Gastrocnemius medialis (tissue), 4 donors: ENCODE results near the gene ADCY1. TPM values are rescaled to one million over a fixed set of nuclear protein-coding genes. Genes with fewer than 3 reads are reported as not detected.

Experiments used
- ATAC-seq, 2 donors: fragments of 150-250 bp; one replicate each; pipeline ENCODE4 v1.9.1; 2016
- DNase-seq, 2 donors: peaks; one replicate each; pipeline ENCODE4 v3.0.0-alpha.2; 2019
- H3K27ac ChIP-seq, 4 donors: fragments of 200-600 bp; sonication (generic); 1 replicate in 1 of 4; 2 replicates in 3 of 4; pipeline ENCODE4 v1.5.1; 2016 to 2018; ENCODE audit warnings: mild to moderate bottlenecking in 2 of 4, moderate library complexity in 1 of 4
- H3K27me3 ChIP-seq, 3 donors: fragments of 200-600 bp; sonication (generic) in 2 of 3; 1 replicate in 1 of 3; 2 replicates in 2 of 3; pipeline versions ENCODE4 v1.5.1 to v1.6.0; 2016 to 2019; ENCODE audit warnings: mild to moderate bottlenecking in 1 of 3, moderate library complexity in 1 of 3
- H3K36me3 ChIP-seq, 2 donors: fragments of 200-600 bp; sonication (generic) in 1 of 2; one replicate each; pipeline ENCODE4 v1.5.1; 2017 to 2018
- H3K4me1 ChIP-seq, 2 donors: fragments of 200-600 bp; sonication (generic) in 1 of 2; one replicate each; pipeline ENCODE4 v1.5.1; 2016 to 2017; ENCODE audit warnings: mild to moderate bottlenecking in 2 of 2
- H3K4me3 ChIP-seq, 4 donors: fragments of 200-600 bp; sonication (generic) in 3 of 4; 1 replicate in 1 of 4; 2 replicates in 3 of 4; pipeline ENCODE4 v1.5.1; 2016 to 2019; ENCODE audit warnings: mild to moderate bottlenecking in 2 of 4
- H3K9me3 ChIP-seq, 3 donors: fragments of 200-600 bp; sonication (generic) in 2 of 3; 1 replicate in 1 of 3; 2 replicates in 2 of 3; pipeline ENCODE4 v1.5.1; 2016 to 2019
- CTCF ChIP-seq, 5 experiments: fragments of 450-650 bp in 3 of 5; fragments of 200-600 bp in 2 of 5; sonication (generic) in 2 of 5; IDR thresholded peaks in 4 of 5; conservative IDR thresholded peaks in 1 of 5; 1 replicate in 4 of 5; 2 replicates in 1 of 5; pipeline ENCODE4 v1.5.1; 2016 to 2019; ENCODE audit warnings: antibody characterized with exemption in 5 of 5, mild to moderate bottlenecking in 3 of 5, moderate library complexity in 3 of 5
- POLR2A ChIP-seq, 2 donors: fragments of 450-650 bp; IDR thresholded peaks; one replicate each; pipeline ENCODE4 v1.6.1; 2017; ENCODE audit warnings: antibody characterized with exemption in 2 of 2, mild to moderate bottlenecking in 2 of 2, moderate library complexity in 2 of 2
- in situ Hi-C, 4 donors: fragments of 200-750 bp; cut with MboI; loops; one replicate each; pipeline versions ENCODE4 v1.15.0 to v1.8.0; 2017; ENCODE audit warnings: low sequenced_read_pairs in 4 of 4
- intact Hi-C: fragments of 100-400 bp; cut with DNase I; formaldehyde crosslinking; loops from one replicate; pipeline ENCODE4 v1.15.1; 2023; ENCODE audit warnings: low total_unique reads
- total RNA-seq, 4 donors: library from RNA; depleted of rRNA; stranded (reverse); fragments of >200 nt; gene quantifications; one replicate each; pipeline versions ENCODE4 v1.1.0 to v1.2.3, GENCODE V29; 2016

Gene ADCY1
- total RNA-seq, 4 donors from 2014 or later = 0.42 to 3.5 (median 1.4) TPM

GRCh38 chr7:45636733-45637132 is 62.6 kb downstream of the ADCY1 start:
- no peak for DNase-seq
- intact Hi-C loops = no loop called here
- Histone ChIP-seq H3K4me3 (no peak overlapping the region), H3K27me3 (no peaks in the 10 kb centered on the region), H3K9me3 (no peaks in the 10 kb centered on the region), H3K36me3 (no peaks in the 10 kb centered on the region), H3K27ac (no peak overlapping the region), H3K4me1 (no peaks in the 10 kb centered on the region)
- no peak for TF ChIP-seq POLR2A (IDR thresholded peaks at IDR 0.05)
- no peak for TF ChIP-seq CTCF (IDR thresholded peaks at IDR 0.05 in 4 of 5, conservative IDR thresholded peaks at IDR 0.05 in 1 of 5)
- ATAC-seq = no peak
- in situ Hi-C loops = no loop called here

- no peak for DNase-seq
- intact Hi-C loops (no loop called here), in situ Hi-C loops (no loop called here)
- no peak overlapping the region for H3K27ac ChIP-seq
- H3K27me3 ChIP-seq = no peaks in the 10 kb centered on the region
- H3K4me3 ChIP-seq = no peak overlapping the region
- H3K9me3 ChIP-seq = no peaks in the 10 kb centered on the region
- H3K4me1 ChIP-seq = no peaks in the 10 kb centered on the region
- TF ChIP-seq POLR2A (IDR thresholded peaks at IDR 0.05) (no peak), CTCF (IDR thresholded peaks at IDR 0.05 in 4 of 5, conservative IDR thresholded peaks at IDR 0.05 in 1 of 5) (no peak)
- no peaks in the 10 kb centered on the region for H3K36me3 ChIP-seq
- ATAC-seq = no peak
These were observed 64.7 kb downstream of the ADCY1 start for GRCh38 chr7:45638916-45639315.

- Histone ChIP-seq H3K4me1 (peaks cover 0 to 3% of the 10 kb centered on the region in 2 donors), H3K27me3 (no peaks in the 10 kb centered on the region), H3K27ac (no peak overlapping the region), H3K4me3 (no peak overlapping the region), H3K9me3 (no peaks in the 10 kb centered on the region), H3K36me3 (no peaks in the 10 kb centered on the region)
- no peak for ATAC-seq
- no peak for DNase-seq
- no peak for TF ChIP-seq CTCF (IDR thresholded peaks at IDR 0.05 in 4 of 5, conservative IDR thresholded peaks at IDR 0.05 in 1 of 5)
- TF ChIP-seq POLR2A (IDR thresholded peaks at IDR 0.05) = no peak
- in situ Hi-C loops (no loop called here), intact Hi-C loops (no loop called here)
These were observed 67.9 kb downstream of the ADCY1 start for GRCh38 chr7:45642044-45642443.

GRCh38 chr7:45643630-45644029 is 69.5 kb downstream of the ADCY1 start:
- Histone ChIP-seq H3K4me3 (no peak overlapping the region), H3K36me3 (no peaks in the 10 kb centered on the region), H3K27ac (no peak overlapping the region), H3K4me1 (peaks cover 0 to 3% of the 10 kb centered on the region in 2 donors), H3K9me3 (no peaks in the 10 kb centered on the region), H3K27me3 (no peaks in the 10 kb centered on the region)
- no peak for ATAC-seq
- no peak for TF ChIP-seq POLR2A (IDR thresholded peaks at IDR 0.05)
- TF ChIP-seq CTCF (IDR thresholded peaks at IDR 0.05 in 4 of 5, conservative IDR thresholded peaks at IDR 0.05 in 1 of 5) = no peak
- no peak for DNase-seq
- in situ Hi-C loops = no loop called here
- intact Hi-C loops = no loop called here

- in situ Hi-C loops (no loop called here), intact Hi-C loops (no loop called here)
- Histone ChIP-seq H3K36me3 (no peaks in the 10 kb centered on the region), H3K4me3 (no peak overlapping the region), H3K27me3 (no peaks in the 10 kb centered on the region), H3K9me3 (no peaks in the 10 kb centered on the region), H3K4me1 (peaks cover 0 to 3% of the 10 kb centered on the region in 2 donors), H3K27ac (no peak overlapping the region)
- no peak for DNase-seq
- TF ChIP-seq CTCF (IDR thresholded peaks at IDR 0.05 in 4 of 5, conservative IDR thresholded peaks at IDR 0.05 in 1 of 5) = no peak
- TF ChIP-seq POLR2A (IDR thresholded peaks at IDR 0.05) = no peak
- no peak for ATAC-seq
These were observed 70.1 kb downstream of the ADCY1 start for GRCh38 chr7:45644237-45644636.
